DOHH2 (cell line): ENCODE results near the gene TRHDE.
"Not testable (repeated sequence)": the region's sequence is repeated elsewhere in the genome, so short reads cannot be mapped to it uniquely, and the experiment has no call there.

Experiments
- H3F3A ChIP-seq: fragments of 200-600 bp; sonication (generic), shearing (Covaris generic); 2 replicates; pipeline ENCODE4 v1.6.0; 2016; ENCODE audit warnings: antibody characterized with exemption, mild to moderate bottlenecking; ENCODE audit not compliant: control insufficient read depth, insufficient read depth
- H3K27ac ChIP-seq: fragments of 200-600 bp; sonication (generic); 2 replicates; pipeline ENCODE4 v1.5.1; 2014; ENCODE audit warnings: low read depth, mild to moderate bottlenecking, low read length, moderate library complexity
- H3K27me3 ChIP-seq: fragments of 200-600 bp; sonication (generic); 2 replicates; pipeline ENCODE4 v1.6.1; 2014; ENCODE audit warnings: mild to moderate bottlenecking, low read length, mixed read lengths; ENCODE audit not compliant: control insufficient read depth
- H3K36me3 ChIP-seq: fragments of 200-600 bp; sonication (generic); 2 replicates; pipeline ENCODE4 v1.6.1; 2014; ENCODE audit warnings: mild to moderate bottlenecking, low read length, moderate library complexity, mixed read lengths; ENCODE audit not compliant: control insufficient read depth
- H3K4me1 ChIP-seq: fragments of 200-600 bp; sonication (generic); 2 replicates; pipeline ENCODE4 v1.6.1; 2014; ENCODE audit warnings: mild to moderate bottlenecking, low read length, mixed read lengths; ENCODE audit not compliant: control insufficient read depth
- H3K4me2 ChIP-seq: fragments of 200-600 bp; sonication (generic); 2 replicates; pipeline ENCODE4 v1.6.0; 2014; ENCODE audit warnings: mild to moderate bottlenecking, low read length, moderate library complexity
- H3K4me3 ChIP-seq: fragments of 200-600 bp; sonication (generic); 2 replicates; pipeline ENCODE4 v1.5.1; 2014; ENCODE audit warnings: mild to moderate bottlenecking, low read length, mixed read lengths
- H3K79me2 ChIP-seq: fragments of 200-600 bp; sonication (generic); 2 replicates; pipeline ENCODE4 v1.6.1; 2014; ENCODE audit warnings: mild to moderate bottlenecking, low read length, mixed read lengths; ENCODE audit not compliant: control insufficient read depth
- H3K9me2 ChIP-seq: fragments of 200-600 bp; sonication (generic); replicated peaks from 2 replicates; pipeline ENCODE4 v1.6.1; 2014; ENCODE audit warnings: mild to moderate bottlenecking, low read length, mixed read lengths; ENCODE audit not compliant: control insufficient read depth
- H3K9me3 ChIP-seq: fragments of 200-600 bp; sonication (generic); 2 replicates; pipeline ENCODE4 v1.6.1; 2014; ENCODE audit warnings: antibody characterized with exemption, low read length, mixed read lengths; ENCODE audit not compliant: control insufficient read depth, insufficient read depth
- H4K20me1 ChIP-seq: fragments of 200-600 bp; sonication (generic); 2 replicates; pipeline ENCODE4 v1.6.0; 2014; ENCODE audit warnings: low read depth, mild to moderate bottlenecking, antibody characterized with exemption, low read length, moderate library complexity; ENCODE audit not compliant: control insufficient read depth, insufficient read depth
- CTCF ChIP-seq: fragments of 200-600 bp; sonication (generic); IDR thresholded peaks from one replicate; pipeline ENCODE4 v1.5.1; 2014; ENCODE audit warnings: antibody characterized with exemption, mild to moderate bottlenecking, low read depth, low read length; ENCODE audit not compliant: poor library complexity, severe bottlenecking
- EZH2phosphoT487 ChIP-seq: fragments of 200-600 bp; sonication (generic); IDR thresholded peaks from 2 replicates; pipeline ENCODE4 v1.6.1; 2017; ENCODE audit warnings: borderline replicate concordance, mild to moderate bottlenecking, antibody characterized with exemption, low read length, moderate library complexity, mixed read lengths

TRHDE gene

GRCh38 chr12:72642706-72643105 is 370.5 kb downstream of the TRHDE start:
- TF ChIP-seq EZH2phosphoT487 (no peak), CTCF (no peak)
- H3K4me1 ChIP-seq, result no peaks in the 10 kb centered on the region
- no peaks in the 10 kb centered on the region for H3K27me3 ChIP-seq
- no peaks in the 10 kb centered on the region for H3K9me2 ChIP-seq
- no peak overlapping the region for H3K4me3 ChIP-seq
- H3K9me3 ChIP-seq, result no peaks in the 10 kb centered on the region
- H3K36me3 ChIP-seq, result no peaks in the 10 kb centered on the region
- no peaks in the 10 kb centered on the region for H3F3A ChIP-seq
- no peaks in the 10 kb centered on the region for H3K79me2 ChIP-seq
- H4K20me1 ChIP-seq, result no peaks in the 10 kb centered on the region
- no peak overlapping the region for H3K4me2 ChIP-seq
- H3K27ac ChIP-seq, result no peak overlapping the region

GRCh38 chr12:72647139-72647538 is 375.0 kb downstream of the TRHDE start:
- Histone ChIP-seq H3K4me1 (no peaks in the 10 kb centered on the region), H3K9me3 (no peaks in the 10 kb centered on the region), H3K9me2 (no peaks in the 10 kb centered on the region), H3K4me3 (no peak overlapping the region), H3K27ac (no peak overlapping the region), H4K20me1 (no peaks in the 10 kb centered on the region), H3K79me2 (no peaks in the 10 kb centered on the region), H3K36me3 (no peaks in the 10 kb centered on the region), H3F3A (no peaks in the 10 kb centered on the region), H3K27me3 (no peaks in the 10 kb centered on the region), H3K4me2 (no peak overlapping the region)
- TF ChIP-seq EZH2phosphoT487, result no peak
- TF ChIP-seq CTCF, result no peak

- Histone ChIP-seq H4K20me1 (no peaks in the 10 kb centered on the region), H3F3A (no peaks in the 10 kb centered on the region), H3K79me2 (no peaks in the 10 kb centered on the region), H3K4me3 (no peak overlapping the region), H3K9me3 (no peaks in the 10 kb centered on the region), H3K4me1 (no peaks in the 10 kb centered on the region), H3K27me3 (no peaks in the 10 kb centered on the region), H3K9me2 (no peaks in the 10 kb centered on the region), H3K36me3 (no peaks in the 10 kb centered on the region), H3K27ac (no peak overlapping the region), H3K4me2 (no peak overlapping the region)
- TF ChIP-seq EZH2phosphoT487 (no peak), CTCF (no peak)
These were observed 386.4 kb downstream of the TRHDE start for GRCh38 chr12:72658615-72659014.

- not testable (repeated sequence) for H3K4me2 ChIP-seq, H3K36me3 ChIP-seq, H3K27ac ChIP-seq, H3K4me3 ChIP-seq, H3K27me3 ChIP-seq, H3K79me2 ChIP-seq, H4K20me1 ChIP-seq, H3K4me1 ChIP-seq, H3K9me2 ChIP-seq, H3K9me3 ChIP-seq, H3F3A ChIP-seq
These were observed 388.0 kb downstream of the TRHDE start for GRCh38 chr12:72660174-72660573.
